K562 (cell line): Measurements from ENCODE around the gene ABRAXAS1. TPM values are rescaled to one million over a fixed set of nuclear protein-coding genes. Genes with fewer than 3 reads are reported as not detected.

Experiments
- ARNT ChIP-seq, 2 experiments: fragments of 450-650 bp; IDR thresholded peaks; 2 replicates each; pipeline ENCODE4 v1.6.1; 2016; ENCODE audit warnings: mild to moderate bottlenecking in 1 of 2
- CCNT2 ChIP-seq: IDR thresholded peaks from 2 replicates; pipeline ENCODE4 v1.6.1; 2011; ENCODE audit warnings: borderline replicate concordance, low read depth, mild to moderate bottlenecking, moderate library complexity, mixed read lengths, low read length; ENCODE audit not compliant: insufficient read length; ENCODE audit errors: extremely low read depth
- CTCFL ChIP-seq: IDR thresholded peaks from 2 replicates; pipeline ENCODE4 v1.6.1; 2011; ENCODE audit warnings: borderline replicate concordance, low read depth, mild to moderate bottlenecking, moderate library complexity, low read length; ENCODE audit not compliant: insufficient read depth, poor library complexity, severe bottlenecking
- ELF4 ChIP-seq: fragments of 450-650 bp; formaldehyde crosslinking; IDR thresholded peaks from 2 replicates; pipeline ENCODE4 v1.4.0; 2022; ENCODE audit warnings: missing genetic modification characterization
- ID3 ChIP-seq, 2 experiments: fragments of 250-450 bp in 1 of 2; fragments of 450-650 bp in 1 of 2; sonication (Bioruptor Pico) in 1 of 2; IDR thresholded peaks; 2 replicates each; pipeline versions ENCODE4 v1.6.1 to v1.8.0; 2016 to 2021; ENCODE audit warnings: mild to moderate bottlenecking in 2 of 2, moderate library complexity in 2 of 2, missing compliant biosample characterization in 1 of 2, missing genetic modification characterization in 1 of 2
- MAFK ChIP-seq: IDR thresholded peaks from 2 replicates; pipeline ENCODE4 v1.6.1; 2011; ENCODE audit warnings: low read length, improper control_type of control experiment
- RERE ChIP-seq: sonication (generic); formaldehyde crosslinking; IDR thresholded peaks from 2 replicates; pipeline ENCODE4 v1.8.0; 2023; ENCODE audit warnings: missing genetic modification reagents, mild to moderate bottlenecking, borderline replicate concordance
- SNAPC5 ChIP-seq: fragments of 250-450 bp; sonication (Bioruptor Pico); IDR thresholded peaks from 2 replicates; pipeline ENCODE4 v1.8.0; 2021; ENCODE audit warnings: moderate library complexity, mild to moderate bottlenecking, inconsistent platforms
- ZKSCAN3 ChIP-seq: fragments of 250-450 bp; sonication (Bioruptor Pico); IDR thresholded peaks from 2 replicates; pipeline ENCODE4 v1.4.0; 2020
- ZNF263 ChIP-seq: sonication (generic); formaldehyde crosslinking; IDR thresholded peaks from 2 replicates; pipeline ENCODE4 v1.8.0; 2022; ENCODE audit warnings: mild to moderate bottlenecking, missing genetic modification reagents, borderline replicate concordance
- ZNF609 ChIP-seq: sonication (generic); formaldehyde crosslinking; IDR thresholded peaks from 2 replicates; pipeline ENCODE4 v1.8.1; 2023; ENCODE audit warnings: missing genetic modification reagents, mild to moderate bottlenecking, borderline replicate concordance
- polyA plus RNA-seq, 8 experiments: library from polyadenylated mRNA; depleted of rRNA in 4 of 8; stranded (reverse) in 5 of 8; unstranded in 3 of 8; fragments of >200 nt; fragmentation: Nextera tagmentation in 2 of 8; fragmentation: Illumina TruSeq in 1 of 8; extraction: Ambion mirVana in 2 of 8; extraction: Trizol in 1 of 8; gene quantifications; 2 replicates each; pipeline versions ENCODE4 v1.2.1 to v1.2.3, GENCODE V29; 2011 to 2014; ENCODE audit warnings: inconsistent platforms in 1 of 8, missing spikeins in 1 of 8
- total RNA-seq, 7 experiments: library from RNA; depleted of rRNA in 6 of 7; stranded (reverse); fragments of >200 nt in 6 of 7; fragmentation: Illumina TruSeq in 2 of 7; extraction: Trizol in 2 of 7; gene quantifications; 2 replicates each; pipeline versions ENCODE4 v1.2.1 to v1.2.3, GENCODE V29; 2011 to 2021; ENCODE audit warnings: low replicate concordance in 1 of 7

Gene ABRAXAS1
- total and polyA plus RNA-seq, 9 of the 15 experiments (the other 6 are each of a cell fraction or from before 2014, with no cell fraction given), result 10.8 to 48.3 (median 22.1) TPM

DNA sequence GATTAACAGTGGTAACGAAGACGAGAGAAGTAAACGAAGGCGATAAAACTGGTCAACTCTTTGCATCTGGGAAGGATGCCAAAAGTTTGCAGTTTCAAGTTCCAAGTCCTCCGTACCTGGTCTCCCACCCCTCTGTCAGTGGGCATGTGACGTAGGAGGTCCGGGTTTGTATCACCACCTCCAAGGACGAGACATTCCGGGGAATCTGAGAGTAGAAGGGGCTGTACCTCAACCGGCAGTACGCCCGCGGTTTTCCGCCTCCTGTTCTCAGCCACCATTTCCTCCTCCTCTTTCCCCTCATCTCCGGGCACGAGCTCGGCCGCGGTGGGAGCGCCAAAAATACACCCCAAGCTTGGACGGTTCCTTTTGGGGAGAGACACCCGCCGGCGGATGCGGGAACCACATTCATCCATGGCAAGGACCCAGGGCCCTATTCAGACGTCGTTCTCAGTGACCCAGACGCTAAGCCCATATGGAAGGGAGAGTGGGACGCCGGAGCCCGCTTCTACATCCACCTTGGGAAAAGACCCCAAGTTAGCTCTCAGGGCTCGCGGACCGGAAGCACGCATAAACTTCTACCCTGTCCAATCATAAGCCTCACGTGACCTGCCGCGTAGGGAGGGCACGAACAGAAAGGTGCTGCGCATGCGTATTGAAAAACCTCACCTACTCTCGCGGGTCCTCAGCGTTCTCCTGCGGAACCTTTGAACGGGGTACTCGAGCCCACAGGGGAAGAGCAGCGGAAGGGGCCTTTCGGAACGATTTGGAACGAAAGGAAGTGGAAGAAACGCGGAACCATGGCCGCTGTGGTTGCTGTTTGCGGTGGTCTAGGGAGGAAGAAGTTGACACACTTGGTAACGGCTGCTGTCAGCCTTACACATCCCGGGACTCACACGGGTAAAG, 29.4 kb downstream of the ABRAXAS1 start, which contains the start of the genes HELQ and MRPS18C (continued):
- TF ChIP-seq ZNF609 (CRISPR knock-in tag) (0 out of 2 replicates have a peak, but pooled peaks have one; percentile 58), ID3 (CRISPR knock-in tag; IDR thresholded peaks at IDR 0.05) (no peak), ID3 (tag; IDR thresholded peaks at IDR 0.05) (peak; percentile 82; the same call in 1 of the 2 replicates), CCNT2 (no peak), ZNF263 (CRISPR knock-in tag) (peak; percentile 16; the same call in 1 of the 2 replicates), RERE (CRISPR knock-in tag) (no peak), SNAPC5 (CRISPR knock-in tag) (no peak), ELF4 (peak; percentile 77), MAFK (peak; percentile 33; the same call in 1 of the 2 replicates), CTCFL (no peak), ZKSCAN3 (no peak), ARNT (IDR thresholded peaks at IDR 0.05) (peak; percentile 71 to 76; a peak in 3 of 4 replicates)
